GM10266 (cell line): ENCODE results near the gene PBX1.

Source experiments
- DNase-seq: peaks from one replicate; pipeline ENCODE4 v3.0.0; 2012; ENCODE audit errors: extremely low spot score
- CTCF ChIP-seq: IDR thresholded peaks from 2 replicates; pipeline ENCODE4 v1.5.1; 2012; ENCODE audit warnings: mild to moderate bottlenecking, low read depth; ENCODE audit not compliant: control insufficient read depth, insufficient read depth; ENCODE audit errors: missing control alignments

PBX1 gene

GRCh38 chr1:164743976-164744375, 185.0 kb downstream of the PBX1 start:
- TF ChIP-seq CTCF: no peak
- no peak for DNase-seq

GRCh38 chr1:164745736-164746135, 186.8 kb downstream of the PBX1 start:
- no peak for DNase-seq
- TF ChIP-seq CTCF: no peak

- TF ChIP-seq CTCF: no peak
- no peak for DNase-seq
These were observed 187.6 kb downstream of the PBX1 start for GRCh38 chr1:164746632-164747031.

- no peak for TF ChIP-seq CTCF
- no peak for DNase-seq
These were observed 189.4 kb downstream of the PBX1 start for GRCh38 chr1:164748253-164748899.

GRCh38 chr1:164753521-164754077, 194.6 kb downstream of the PBX1 start:
- no peak for DNase-seq
- TF ChIP-seq CTCF: no peak

GRCh38 chr1:164754088-164754600, 195.2 kb downstream of the PBX1 start:
- TF ChIP-seq CTCF: no peak
- no peak for DNase-seq

- TF ChIP-seq CTCF: no peak
- DNase-seq: no peak
These were observed 196.7 kb downstream of the PBX1 start for GRCh38 chr1:164755690-164756089.
